Esophagus squamous epithelium (tissue), 4 donors: ENCODE measurements around the gene RNF115.
A peak's percentile ranks its signal among the peaks of the same experiment; 100 is the strongest.

Experiments used
- CTCF ChIP-seq, 6 experiments: fragments of 450-650 bp in 4 of 6; fragments of 200-600 bp in 2 of 6; sonication (generic) in 2 of 6; IDR thresholded peaks; one replicate each; pipeline ENCODE4 v1.5.1; 2016 to 2019; ENCODE audit warnings: antibody characterized with exemption in 6 of 6, mild to moderate bottlenecking in 4 of 6, moderate library complexity in 4 of 6
- POLR2A ChIP-seq, 4 donors: fragments of 450-650 bp; IDR thresholded peaks; one replicate each; pipeline ENCODE4 v1.6.1; 2017; ENCODE audit warnings: antibody characterized with exemption in 4 of 4, mild to moderate bottlenecking in 4 of 4, moderate library complexity in 3 of 4

DNA sequence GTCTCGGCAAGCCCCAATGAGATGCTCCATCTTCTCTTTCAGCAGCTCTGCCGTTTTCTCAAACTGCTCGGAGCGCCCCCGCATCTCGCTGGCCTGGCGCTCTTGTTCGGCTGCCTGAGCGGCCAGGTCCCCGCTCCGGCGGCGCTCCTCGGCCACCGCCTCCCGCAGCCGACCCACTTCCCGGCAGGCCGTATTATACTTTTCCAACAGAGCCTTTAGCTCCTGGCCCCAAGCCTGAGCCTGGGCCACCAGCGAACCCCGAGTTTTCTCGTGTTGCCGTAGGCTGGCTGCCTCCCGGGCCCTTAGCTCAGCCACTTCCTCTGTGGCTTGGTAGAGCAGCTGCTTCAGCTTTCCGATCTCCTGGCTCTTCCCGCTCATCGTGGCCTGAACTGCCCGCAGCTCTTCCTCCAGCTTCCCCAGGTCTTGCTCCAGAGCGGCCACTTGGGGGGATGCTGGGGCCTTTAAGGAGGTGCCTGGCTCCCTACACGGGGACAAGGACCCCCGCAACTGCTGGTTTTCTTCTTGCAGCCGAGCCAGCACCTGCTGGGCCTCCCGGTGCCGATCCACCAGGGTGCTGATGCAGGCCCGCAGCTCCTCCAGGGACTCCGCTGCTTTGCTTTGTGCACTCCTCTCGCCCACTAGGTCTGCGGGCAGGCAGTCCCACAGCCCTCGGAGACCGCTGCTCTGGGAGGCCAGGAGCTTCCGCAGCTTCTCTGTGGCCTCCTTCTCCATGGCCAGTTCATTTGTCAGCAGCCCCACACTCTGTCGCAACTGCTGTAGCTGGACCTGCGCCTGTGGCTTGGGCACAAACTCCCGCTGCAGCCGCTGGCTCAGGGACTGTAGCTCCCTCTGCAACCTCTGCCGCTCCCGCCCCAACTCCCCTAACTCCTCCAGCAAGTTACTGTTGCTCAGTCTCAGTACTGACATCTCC is 48.4 kb upstream of the RNF115 start:
- TF ChIP-seq CTCF (IDR thresholded peaks at IDR 0.05) (no peak), POLR2A (IDR thresholded peaks at IDR 0.05) (peak in 1 of 4 donors; percentile 21)
